Natural killer cell (primary cell): ENCODE data around the gene TBCD. TPM values are rescaled to one million over a fixed set of nuclear protein-coding genes. Genes with fewer than 3 reads are reported as not detected.

Source experiments
- ATAC-seq, 3 donors: fragments of 150-1000 bp in 2 of 3; fragments of 200-7000 bp in 1 of 3; cut with Tn5 transposase; 1 replicate in 1 of 3; 2 replicates in 2 of 3; pipeline ENCODE4 v1.10.0; 2021; ENCODE audit warnings: mild to moderate bottlenecking in 2 of 3, moderate library complexity in 2 of 3
- DNase-seq, 2 donors: peaks; one replicate each; pipeline versions ENCODE4 v3.0.0 to v3.0.0-alpha.2; 2013 to 2021; ENCODE audit warnings: mixed read lengths in 1 of 2
- H3K27ac ChIP-seq: one replicate; pipeline ENCODE4 v1.5.1; 2013; ENCODE audit warnings: mild to moderate bottlenecking, low read length
- H3K27me3 ChIP-seq: one replicate; pipeline ENCODE4 v1.6.1; 2013; ENCODE audit warnings: low read length; ENCODE audit not compliant: control insufficient read depth, insufficient read depth
- H3K36me3 ChIP-seq: one replicate; pipeline ENCODE4 v1.6.1; 2013; ENCODE audit warnings: low read length; ENCODE audit not compliant: control insufficient read depth, insufficient read depth
- H3K4me1 ChIP-seq: one replicate; pipeline ENCODE4 v1.6.1; 2013; ENCODE audit warnings: low read length; ENCODE audit not compliant: control insufficient read depth, insufficient read depth
- H3K4me3 ChIP-seq: one replicate; pipeline ENCODE4 v1.5.1; 2013; ENCODE audit warnings: low read length
- H3K9me3 ChIP-seq: one replicate; pipeline ENCODE4 v1.6.1; 2013; ENCODE audit warnings: low read length; ENCODE audit not compliant: control insufficient read depth, insufficient read depth
- H3K27ac Mint-ChIP-seq, 2 donors: one replicate each; pipeline ENCODE4 v1.8.0; 2022; ENCODE audit warnings: mild to moderate bottlenecking in 2 of 2, mixed read lengths in 2 of 2, moderate library complexity in 1 of 2
- H3K27me3 Mint-ChIP-seq, 2 donors: one replicate each; pipeline ENCODE4 v1.8.0; 2022; ENCODE audit warnings: low read depth in 2 of 2, mixed read lengths in 2 of 2
- H3K36me3 Mint-ChIP-seq: one replicate; pipeline ENCODE4 v1.8.0; 2022; ENCODE audit warnings: mixed read lengths
- H3K4me1 Mint-ChIP-seq, 2 donors: one replicate each; pipeline ENCODE4 v1.8.0; 2022; ENCODE audit warnings: mixed read lengths in 2 of 2
- H3K4me3 Mint-ChIP-seq: one replicate; pipeline ENCODE4 v1.8.0; 2022; ENCODE audit warnings: mild to moderate bottlenecking, moderate library complexity, mixed read lengths
- H3K9me3 Mint-ChIP-seq, 2 donors: one replicate each; pipeline ENCODE4 v1.8.0; 2022; ENCODE audit warnings: mixed read lengths in 2 of 2
- CTCF ChIP-seq: fragments of 200-600 bp; IDR thresholded peaks from one replicate; pipeline ENCODE4 v1.8.0; 2022; ENCODE audit warnings: antibody characterized with exemption
- WGBS: methylation state at CpG from one replicate; pipeline ENCODE4 v1.1.7; 2013; ENCODE audit warnings: missing lambda C conversion rate; ENCODE audit not compliant: insufficient coverage; 5-methylcytosine and 5-hydroxymethylcytosine counted together
- intact Hi-C: fragments of 100-400 bp; cut with micrococcal nuclease; formaldehyde crosslinking; loops from one replicate; pipeline ENCODE4 v1.14.2; 2022
- total RNA-seq, 4 donors: library from RNA; stranded (reverse); fragments of 120-200 nt in 1 of 4; gene quantifications; one replicate each; pipeline versions ENCODE4 v1.2.3 to v1.2.4, GENCODE V29; 2013 to 2022

Gene TBCD
- total RNA-seq, 3 donors from 2014 or later (not counting 1 experiment from before 2014, with no cell fraction given), result 92.0 to 149 (median 132) TPM

DNA sequence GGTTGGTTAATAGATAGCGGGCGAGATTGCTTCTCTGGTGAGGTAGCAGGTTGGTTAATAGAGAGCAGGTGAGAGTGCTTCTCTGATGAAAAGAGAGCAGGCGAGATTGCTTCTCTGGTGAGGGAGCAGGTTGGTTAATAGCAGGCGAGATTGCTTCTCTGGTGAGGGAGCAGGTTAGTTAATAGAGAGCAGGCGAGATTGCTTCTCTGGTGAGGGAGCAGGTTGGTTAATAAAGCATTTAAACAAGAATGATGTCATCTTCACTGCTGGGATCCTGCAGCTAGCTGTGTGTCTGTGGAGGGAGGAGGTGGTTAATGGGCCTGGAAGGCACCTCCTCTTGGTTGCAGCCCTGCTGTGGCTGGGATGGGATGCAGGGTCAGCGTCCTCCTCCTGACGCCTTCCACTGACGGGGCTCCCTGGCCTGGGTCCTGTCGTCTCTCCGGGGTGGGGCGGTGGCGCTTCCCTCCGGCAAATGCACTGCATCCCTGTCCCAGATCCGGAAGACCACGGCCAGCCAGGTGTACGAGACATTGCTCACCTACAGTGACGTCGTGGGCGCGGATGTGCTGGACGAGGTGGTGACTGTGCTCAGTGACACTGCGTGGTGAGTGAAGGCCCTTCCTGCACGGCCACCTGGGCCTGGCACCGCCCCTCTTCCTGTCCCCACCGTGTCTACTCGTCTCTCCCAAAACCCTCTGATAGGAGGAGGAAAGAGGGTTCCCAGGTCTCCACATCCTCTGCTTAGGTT is 187.2 kb downstream of the TBCD start:
- Histone ChIP-seq H3K9me3 (peaks cover under 1% of the 10 kb centered on the region), H3K36me3 (peaks cover 45% of the 10 kb centered on the region), H3K4me3 (no peak overlapping the region), H3K27ac (no peak overlapping the region), H3K27me3 (no peaks in the 10 kb centered on the region), H3K4me1 (no peaks in the 10 kb centered on the region)
- DNase-seq (no peak), ATAC-seq (no peak)
- Mint-ChIP-seq H3K4me1 (no peaks in the 10 kb centered on the region), H3K4me3 (no peak overlapping the region), H3K27ac (no peak overlapping the region), H3K9me3 (no peaks in the 10 kb centered on the region), H3K36me3 (peaks cover 2% of the 10 kb centered on the region), H3K27me3 (no peaks in the 10 kb centered on the region)
- 94% methylated on average over 26 of the region's 26 CpGs for WGBS
- TF ChIP-seq CTCF, result no peak
- intact Hi-C loops, result no loop called here

GRCh38 chr17:82939621-82940135 is 187.8 kb downstream of the TBCD start:
- DNase-seq, result no peak
- H3K4me1 Mint-ChIP-seq, result peaks cover 6% of the 10 kb centered on the region in 2 donors

DNA sequence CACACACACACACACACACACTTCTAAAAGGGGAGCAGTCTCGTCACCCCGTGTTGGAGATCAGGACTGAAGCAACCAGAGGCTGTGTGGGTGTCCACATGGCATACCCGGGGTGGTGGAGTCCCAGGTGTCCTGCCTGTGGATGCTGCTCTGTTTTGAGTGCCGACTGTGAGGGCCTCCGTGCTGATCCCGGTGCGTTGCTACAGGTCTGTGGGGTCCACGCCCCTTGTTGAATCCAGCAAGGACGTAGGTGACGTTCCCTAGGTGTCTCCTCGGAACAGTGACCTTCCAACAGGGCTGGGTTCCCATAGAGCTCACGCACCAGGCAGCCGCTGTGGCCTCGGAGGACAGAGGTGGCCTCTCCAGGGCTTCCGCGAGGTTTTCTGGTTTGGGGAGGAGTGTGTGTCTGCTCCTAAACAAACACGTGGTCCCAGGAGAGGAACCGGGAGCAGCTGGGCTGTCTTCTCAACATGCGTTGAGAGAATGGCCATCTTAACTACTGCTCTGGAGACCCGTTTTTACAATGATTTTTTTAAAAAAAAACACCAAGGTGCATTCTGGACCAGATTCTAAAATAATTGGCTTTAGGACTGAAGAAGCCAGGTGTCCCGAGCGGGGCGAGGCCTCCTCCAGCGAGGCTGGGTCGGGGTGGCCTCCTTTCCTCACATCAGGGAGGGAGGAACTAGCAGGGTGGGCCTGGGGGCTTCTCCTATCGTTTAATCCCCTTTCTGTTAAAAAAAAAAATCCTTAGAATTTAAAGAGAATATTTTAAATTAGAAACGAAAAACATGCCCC is 188.6 kb downstream of the TBCD start:
- H3K4me1 Mint-ChIP-seq, result peaks cover 6 to 9% of the 10 kb centered on the region in 2 donors
- no peak for TF ChIP-seq CTCF
- Histone ChIP-seq H3K4me1 (no peaks in the 10 kb centered on the region), H3K9me3 (peaks cover 13% of the 10 kb centered on the region), H3K4me3 (no peak overlapping the region), H3K27ac (no peak overlapping the region), H3K27me3 (no peaks in the 10 kb centered on the region), H3K36me3 (peaks cover 48% of the 10 kb centered on the region)
- H3K9me3 Mint-ChIP-seq, result peaks cover 3 to 10% of the 10 kb centered on the region in 2 donors
- peaks cover 16% of the 10 kb centered on the region for H3K36me3 Mint-ChIP-seq
- H3K4me3 Mint-ChIP-seq, result no peak overlapping the region
- intact Hi-C loops, result no loop called here
- H3K27me3 Mint-ChIP-seq, result no peaks in the 10 kb centered on the region
- WGBS, result 95% methylated on average over 24 of the region's 27 CpGs
- DNase-seq (no peak), ATAC-seq (no peak)
- H3K27ac Mint-ChIP-seq, result no peak overlapping the region

More at GRCh38 chr17:82939621-82940135, 187.8 kb downstream of the TBCD start:
- Histone ChIP-seq H3K4me1 (no peaks in the 10 kb centered on the region), H3K36me3 (peaks cover 48% of the 10 kb centered on the region), H3K27ac (no peak overlapping the region), H3K4me3 (no peak overlapping the region), H3K9me3 (peaks cover 7% of the 10 kb centered on the region), H3K27me3 (no peaks in the 10 kb centered on the region)
- intact Hi-C loops, result no loop called here
- Mint-ChIP-seq H3K27me3 (no peaks in the 10 kb centered on the region), H3K27ac (no peak overlapping the region), H3K4me3 (no peak overlapping the region), H3K9me3 (peaks cover 0 to 5% of the 10 kb centered on the region in 2 donors), H3K36me3 (peaks cover 8% of the 10 kb centered on the region)
- ATAC-seq, result no peak
- WGBS, result 95% methylated on average over 10 of the region's 10 CpGs
- TF ChIP-seq CTCF, result no peak
